Measurements from ENCODE around the gene MYMK.

- TF ChIP-seq POLR2A (IDR thresholded peaks at IDR 0.05) = no peak
- TF ChIP-seq CTCF (IDR thresholded peaks at IDR 0.05) = no peak
These were observed 19.5 kb downstream of the MYMK start for GRCh38 chr9:133505186-133505830.
